Stimulated activated CD4-positive, alpha-beta T cell treated with anti-CD3 and anti-CD28 coated beads, Interleukin-12 subunit alpha, Interleukin-12 subunit beta, amount 100 ng/mL, for 4 hours (primary cell): ENCODE measurements around the gene LNX2.

Source experiments
- DNase-seq: peaks from one replicate; pipeline ENCODE4 v3.0.0-alpha.2; 2020

LNX2 gene

GRCh38 chr13:27497563-27498230, 122.6 kb downstream of the LNX2 start:
- no peak for DNase-seq

- no peak for DNase-seq
These were observed 123.6 kb downstream of the LNX2 start for GRCh38 chr13:27496536-27497273.

GRCh38 chr13:27496006-27496405, 124.3 kb downstream of the LNX2 start:
- no peak for DNase-seq
